ENCODE data around the gene CAMKV.

DNA sequence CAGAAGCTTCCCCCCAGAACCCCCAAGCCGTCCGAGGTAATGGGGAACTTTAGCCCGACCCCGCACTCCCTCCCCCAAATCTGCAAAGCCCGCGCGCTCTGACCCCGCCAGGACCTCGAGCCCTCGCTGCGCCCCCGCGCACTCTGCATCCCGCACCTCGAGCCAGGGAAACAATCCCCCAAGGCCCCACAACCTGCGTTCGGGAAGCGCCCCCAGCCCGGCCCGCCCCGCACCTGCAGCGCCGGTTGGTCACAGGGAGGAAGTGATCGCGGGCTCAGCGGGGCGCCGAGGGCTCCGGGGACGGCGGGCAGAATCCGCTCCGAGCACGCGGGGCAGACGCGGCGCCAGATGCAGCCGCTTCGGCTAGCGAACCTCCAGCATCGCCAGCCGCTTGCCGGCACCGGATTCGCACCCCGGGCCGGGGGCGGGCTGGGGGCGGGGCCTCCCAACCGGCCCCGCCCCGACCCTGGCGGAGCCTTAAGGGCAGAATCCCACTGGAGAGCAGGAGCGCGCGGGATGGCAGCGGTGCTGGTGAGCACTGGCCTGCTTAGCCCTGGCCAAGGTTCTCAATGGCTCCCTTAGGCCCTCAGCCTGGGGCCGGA, at the start of gene CAMKV:
- TF ChIP-seq, protein P1, sequence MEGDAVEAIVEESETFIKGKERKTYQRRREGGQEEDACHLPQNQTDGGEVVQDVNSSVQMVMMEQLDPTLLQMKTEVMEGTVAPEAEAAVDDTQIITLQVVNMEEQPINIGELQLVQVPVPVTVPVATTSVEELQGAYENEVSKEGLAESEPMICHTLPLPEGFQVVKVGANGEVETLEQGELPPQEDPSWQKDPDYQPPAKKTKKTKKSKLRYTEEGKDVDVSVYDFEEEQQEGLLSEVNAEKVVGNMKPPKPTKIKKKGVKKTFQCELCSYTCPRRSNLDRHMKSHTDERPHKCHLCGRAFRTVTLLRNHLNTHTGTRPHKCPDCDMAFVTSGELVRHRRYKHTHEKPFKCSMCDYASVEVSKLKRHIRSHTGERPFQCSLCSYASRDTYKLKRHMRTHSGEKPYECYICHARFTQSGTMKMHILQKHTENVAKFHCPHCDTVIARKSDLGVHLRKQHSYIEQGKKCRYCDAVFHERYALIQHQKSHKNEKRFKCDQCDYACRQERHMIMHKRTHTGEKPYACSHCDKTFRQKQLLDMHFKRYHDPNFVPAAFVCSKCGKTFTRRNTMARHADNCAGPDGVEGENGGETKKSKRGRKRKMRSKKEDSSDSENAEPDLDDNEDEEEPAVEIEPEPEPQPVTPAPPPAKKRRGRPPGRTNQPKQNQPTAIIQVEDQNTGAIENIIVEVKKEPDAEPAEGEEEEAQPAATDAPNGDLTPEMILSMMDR (IDR thresholded peaks at IDR 0.05): no peak
- TF ChIP-seq POLR2A (IDR thresholded peaks at IDR 0.05): no peak

Measured in body of pancreas (tissue), 4 donors.